ENCODE results near the gene ZNF432. TPM values are rescaled to one million over a fixed set of nuclear protein-coding genes. Genes with fewer than 3 reads are reported as not detected.

Gene ZNF432
- total and polyA plus RNA-seq, 2 of the 13 experiments (the other 11 are each of a cell fraction or from before 2014, with no cell fraction given), result 4.1 to 8.7 TPM

DNA sequence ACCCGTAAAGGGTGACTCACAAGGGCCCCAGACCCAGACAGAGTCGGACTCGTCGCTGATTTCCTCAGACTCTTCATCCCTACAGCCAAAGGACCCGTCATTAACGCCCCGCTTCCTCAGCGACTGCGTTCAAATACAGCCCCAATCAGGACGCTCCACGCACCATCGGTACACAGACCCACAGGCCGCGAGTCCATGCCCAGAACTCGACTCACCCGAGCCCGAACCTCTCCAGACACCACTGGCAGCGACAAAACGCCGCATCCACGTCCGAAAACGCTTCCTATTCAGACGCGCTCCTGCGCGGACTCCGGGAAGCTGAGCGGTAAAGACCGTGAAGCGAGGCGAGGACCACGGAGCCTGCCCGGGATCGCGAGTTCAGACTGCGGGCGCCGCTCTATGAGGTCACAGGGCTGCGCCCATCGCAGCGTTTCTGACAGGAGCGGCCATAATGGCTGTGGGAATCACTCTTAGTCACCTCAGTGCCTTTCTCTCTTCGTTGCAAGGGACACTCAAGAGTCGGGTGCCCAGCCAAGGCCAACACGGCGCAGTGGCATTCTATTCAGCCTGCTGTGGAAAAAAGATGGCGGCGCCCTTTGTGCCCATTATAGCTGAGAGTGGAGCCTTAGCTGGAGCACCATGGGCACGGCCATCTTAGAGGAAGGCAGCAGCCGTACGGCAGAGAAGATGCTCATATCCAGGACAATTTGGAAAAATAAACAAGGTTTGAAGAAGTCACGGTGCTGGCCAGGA, 20.4 kb downstream of the ZNF432 start, which contains the start of gene ZNF614 (continued):
- TF ChIP-seq, protein P1, sequence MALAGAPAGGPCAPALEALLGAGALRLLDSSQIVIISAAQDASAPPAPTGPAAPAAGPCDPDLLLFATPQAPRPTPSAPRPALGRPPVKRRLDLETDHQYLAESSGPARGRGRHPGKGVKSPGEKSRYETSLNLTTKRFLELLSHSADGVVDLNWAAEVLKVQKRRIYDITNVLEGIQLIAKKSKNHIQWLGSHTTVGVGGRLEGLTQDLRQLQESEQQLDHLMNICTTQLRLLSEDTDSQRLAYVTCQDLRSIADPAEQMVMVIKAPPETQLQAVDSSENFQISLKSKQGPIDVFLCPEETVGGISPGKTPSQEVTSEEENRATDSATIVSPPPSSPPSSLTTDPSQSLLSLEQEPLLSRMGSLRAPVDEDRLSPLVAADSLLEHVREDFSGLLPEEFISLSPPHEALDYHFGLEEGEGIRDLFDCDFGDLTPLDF (CRISPR knock-in tag; IDR thresholded peaks at IDR 0.05), result peak; percentile 74
- TF ChIP-seq, protein P2, sequence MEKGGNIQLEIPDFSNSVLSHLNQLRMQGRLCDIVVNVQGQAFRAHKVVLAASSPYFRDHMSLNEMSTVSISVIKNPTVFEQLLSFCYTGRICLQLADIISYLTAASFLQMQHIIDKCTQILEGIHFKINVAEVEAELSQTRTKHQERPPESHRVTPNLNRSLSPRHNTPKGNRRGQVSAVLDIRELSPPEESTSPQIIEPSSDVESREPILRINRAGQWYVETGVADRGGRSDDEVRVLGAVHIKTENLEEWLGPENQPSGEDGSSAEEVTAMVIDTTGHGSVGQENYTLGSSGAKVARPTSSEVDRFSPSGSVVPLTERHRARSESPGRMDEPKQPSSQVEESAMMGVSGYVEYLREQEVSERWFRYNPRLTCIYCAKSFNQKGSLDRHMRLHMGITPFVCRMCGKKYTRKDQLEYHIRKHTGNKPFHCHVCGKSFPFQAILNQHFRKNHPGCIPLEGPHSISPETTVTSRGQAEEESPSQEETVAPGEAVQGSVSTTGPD (CRISPR knock-in tag; IDR thresholded peaks at IDR 0.05), result peak; percentile 59; the same call in 1 of the 2 replicates
- TF ChIP-seq FOXA3 (CRISPR knock-in tag; IDR thresholded peaks at IDR 0.05), result 0 out of 2 replicates have a peak, but pooled peaks have one; percentile 6
- TF ChIP-seq, protein P3, sequence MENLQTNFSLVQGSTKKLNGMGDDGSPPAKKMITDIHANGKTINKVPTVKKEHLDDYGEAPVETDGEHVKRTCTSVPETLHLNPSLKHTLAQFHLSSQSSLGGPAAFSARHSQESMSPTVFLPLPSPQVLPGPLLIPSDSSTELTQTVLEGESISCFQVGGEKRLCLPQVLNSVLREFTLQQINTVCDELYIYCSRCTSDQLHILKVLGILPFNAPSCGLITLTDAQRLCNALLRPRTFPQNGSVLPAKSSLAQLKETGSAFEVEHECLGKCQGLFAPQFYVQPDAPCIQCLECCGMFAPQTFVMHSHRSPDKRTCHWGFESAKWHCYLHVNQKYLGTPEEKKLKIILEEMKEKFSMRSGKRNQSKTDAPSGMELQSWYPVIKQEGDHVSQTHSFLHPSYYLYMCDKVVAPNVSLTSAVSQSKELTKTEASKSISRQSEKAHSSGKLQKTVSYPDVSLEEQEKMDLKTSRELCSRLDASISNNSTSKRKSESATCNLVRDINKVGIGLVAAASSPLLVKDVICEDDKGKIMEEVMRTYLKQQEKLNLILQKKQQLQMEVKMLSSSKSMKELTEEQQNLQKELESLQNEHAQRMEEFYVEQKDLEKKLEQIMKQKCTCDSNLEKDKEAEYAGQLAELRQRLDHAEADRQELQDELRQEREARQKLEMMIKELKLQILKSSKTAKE (CRISPR knock-in tag; IDR thresholded peaks at IDR 0.05; ENCODE audit: borderline replicate concordance), result no peak
- TF ChIP-seq, protein P4, sequence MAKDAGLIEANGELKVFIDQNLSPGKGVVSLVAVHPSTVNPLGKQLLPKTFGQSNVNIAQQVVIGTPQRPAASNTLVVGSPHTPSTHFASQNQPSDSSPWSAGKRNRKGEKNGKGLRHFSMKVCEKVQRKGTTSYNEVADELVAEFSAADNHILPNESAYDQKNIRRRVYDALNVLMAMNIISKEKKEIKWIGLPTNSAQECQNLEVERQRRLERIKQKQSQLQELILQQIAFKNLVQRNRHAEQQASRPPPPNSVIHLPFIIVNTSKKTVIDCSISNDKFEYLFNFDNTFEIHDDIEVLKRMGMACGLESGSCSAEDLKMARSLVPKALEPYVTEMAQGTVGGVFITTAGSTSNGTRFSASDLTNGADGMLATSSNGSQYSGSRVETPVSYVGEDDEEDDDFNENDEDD (CRISPR knock-in tag; IDR thresholded peaks at IDR 0.05; ENCODE audit: borderline replicate concordance), result no peak; the same call in 1 of the 2 replicates
- TF ChIP-seq ZBTB3 (CRISPR knock-in tag; IDR thresholded peaks at IDR 0.05; ENCODE audit: borderline replicate concordance, low read depth), result peak; percentile 66; the same call in 1 of the 2 replicates
- no peak for TF ChIP-seq KLF11 (CRISPR knock-in tag; IDR thresholded peaks at IDR 0.05)
- no peak; the same call in 1 of the 2 replicates for TF ChIP-seq ZNF3 (CRISPR knock-in tag; IDR thresholded peaks at IDR 0.05)
- TF ChIP-seq, protein P5, sequence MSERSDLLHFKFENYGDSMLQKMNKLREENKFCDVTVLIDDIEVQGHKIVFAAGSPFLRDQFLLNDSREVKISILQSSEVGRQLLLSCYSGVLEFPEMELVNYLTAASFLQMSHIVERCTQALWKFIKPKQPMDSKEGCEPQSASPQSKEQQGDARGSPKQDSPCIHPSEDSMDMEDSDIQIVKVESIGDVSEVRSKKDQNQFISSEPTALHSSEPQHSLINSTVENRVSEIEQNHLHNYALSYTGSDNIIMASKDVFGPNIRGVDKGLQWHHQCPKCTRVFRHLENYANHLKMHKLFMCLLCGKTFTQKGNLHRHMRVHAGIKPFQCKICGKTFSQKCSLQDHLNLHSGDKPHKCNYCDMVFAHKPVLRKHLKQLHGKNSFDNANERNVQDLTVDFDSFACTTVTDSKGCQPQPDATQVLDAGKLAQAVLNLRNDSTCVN (CRISPR knock-in tag; IDR thresholded peaks at IDR 0.05; ENCODE audit: borderline replicate concordance), result peak; percentile 67; the same call in 1 of the 2 replicates
- TF ChIP-seq ZFYVE20 (CRISPR knock-in tag; IDR thresholded peaks at IDR 0.05; ENCODE audit: borderline replicate concordance, low read depth), result no peak
- TF ChIP-seq JDP2 (CRISPR knock-in tag; IDR thresholded peaks at IDR 0.05; ENCODE audit: borderline replicate concordance), result no peak
- TF ChIP-seq RORA (CRISPR knock-in tag; IDR thresholded peaks at IDR 0.05), result no peak
- TF ChIP-seq HDAC6 (IDR thresholded peaks at IDR 0.05; ENCODE audit: low read depth, low read length), result no peak
- TF ChIP-seq, protein P6, sequence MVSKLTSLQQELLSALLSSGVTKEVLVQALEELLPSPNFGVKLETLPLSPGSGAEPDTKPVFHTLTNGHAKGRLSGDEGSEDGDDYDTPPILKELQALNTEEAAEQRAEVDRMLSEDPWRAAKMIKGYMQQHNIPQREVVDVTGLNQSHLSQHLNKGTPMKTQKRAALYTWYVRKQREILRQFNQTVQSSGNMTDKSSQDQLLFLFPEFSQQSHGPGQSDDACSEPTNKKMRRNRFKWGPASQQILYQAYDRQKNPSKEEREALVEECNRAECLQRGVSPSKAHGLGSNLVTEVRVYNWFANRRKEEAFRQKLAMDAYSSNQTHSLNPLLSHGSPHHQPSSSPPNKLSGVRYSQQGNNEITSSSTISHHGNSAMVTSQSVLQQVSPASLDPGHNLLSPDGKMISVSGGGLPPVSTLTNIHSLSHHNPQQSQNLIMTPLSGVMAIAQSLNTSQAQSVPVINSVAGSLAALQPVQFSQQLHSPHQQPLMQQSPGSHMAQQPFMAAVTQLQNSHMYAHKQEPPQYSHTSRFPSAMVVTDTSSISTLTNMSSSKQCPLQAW (CRISPR knock-in tag; IDR thresholded peaks at IDR 0.05), result peak; percentile 86
- TF ChIP-seq KLF12 (CRISPR knock-in tag; IDR thresholded peaks at IDR 0.05; ENCODE audit: borderline replicate concordance), result no peak; the same call in 1 of the 2 replicates
- TF ChIP-seq ZNF709 (CRISPR knock-in tag; IDR thresholded peaks at IDR 0.05), result peak; percentile 49; the same call in 1 of the 2 replicates
- no peak; the same call in 1 of the 2 replicates for TF ChIP-seq ESRRA (CRISPR knock-in tag; IDR thresholded peaks at IDR 0.05; ENCODE audit: low read depth)
- peak; percentile 82 for TF ChIP-seq ZNF451 (CRISPR knock-in tag; IDR thresholded peaks at IDR 0.05)
- no peak; the same call in 1 of the 2 replicates for TF ChIP-seq SRY (CRISPR knock-in tag; IDR thresholded peaks at IDR 0.05)
- TF ChIP-seq MBD4 (IDR thresholded peaks at IDR 0.05; ENCODE audit: borderline replicate concordance, low read length), result no peak
